SK-N-SH (cell line): ENCODE results near the gene MCUB. TPM values are rescaled to one million over a fixed set of nuclear protein-coding genes. Genes with fewer than 3 reads are reported as not detected.

ENCODE experiments used
- CTCF ChIA-PET: fragments of 300-600, 350-600 bp; formaldehyde crosslinking; extraction: SDS; loops from one replicate; lab custom pipeline; 2021; lab: Yijun Ruan, JAX
- POLR2A ChIA-PET: fragments of 350-600 bp; sonication (Branson Sonifier 250); formaldehyde crosslinking; extraction: SDS; loops from one replicate; lab custom pipeline; 2020; ENCODE audit warnings: antibody characterized with exemption, inconsistent platforms; lab: Yijun Ruan, JAX
- DNase-seq: peaks from one replicate; pipeline ENCODE4 v3.0.0; 2012
- H2AFZ ChIP-seq: fragments of 200-600 bp; sonication (generic); 2 replicates; pipeline ENCODE4 v1.8.1; 2016; ENCODE audit warnings: antibody characterized with exemption, mild to moderate bottlenecking, low read depth
- H3F3A ChIP-seq: fragments of 200-600 bp; sonication (generic); replicated peaks from 2 replicates; pipeline ENCODE3; 2016; ENCODE audit warnings: antibody characterized with exemption, mild to moderate bottlenecking; ENCODE audit not compliant: insufficient read depth
- H3K27ac ChIP-seq, 2 experiments: fragments of 200-500 bp in 1 of 2; fragments of 200-600 bp in 1 of 2; sonication (Bioruptor generic) in 1 of 2; sonication (generic), shearing (Covaris generic) in 1 of 2; 2 replicates each; pipeline versions ENCODE4 v1.5.1 to v1.6.1; 2014 to 2016; ENCODE audit warnings: low read depth in 2 of 2, inconsistent platforms in 1 of 2, low read length in 1 of 2, mild to moderate bottlenecking in 1 of 2, mixed read lengths in 1 of 2
- H3K27me3 ChIP-seq: fragments of 200-600 bp; sonication (generic), shearing (Covaris generic); 2 replicates; pipeline ENCODE4 v1.6.1; 2016; ENCODE audit warnings: mixed run types; ENCODE audit not compliant: insufficient read depth
- H3K36me3 ChIP-seq, 2 experiments: fragments of 200-500 bp in 1 of 2; fragments of 200-600 bp in 1 of 2; sonication (Bioruptor generic) in 1 of 2; sonication (generic) in 1 of 2; replicated peaks in 1 of 2; 2 replicates each; pipeline versions ENCODE3 to v1.5.1; 2014 to 2016; ENCODE audit warnings: low read length in 1 of 2, mild to moderate bottlenecking in 1 of 2; ENCODE audit not compliant: insufficient read depth in 2 of 2, control insufficient read depth in 1 of 2
- H3K4me1 ChIP-seq, 2 experiments: fragments of 200-500 bp in 1 of 2; fragments of 200-600 bp in 1 of 2; sonication (Bioruptor generic) in 1 of 2; sonication (generic), shearing (Covaris generic) in 1 of 2; 2 replicates each; pipeline versions ENCODE4 v1.5.1 to v1.6.1; 2014 to 2016; ENCODE audit warnings: low read depth in 1 of 2, low read length in 1 of 2, mixed run types in 1 of 2; ENCODE audit not compliant: insufficient read depth in 2 of 2, control insufficient read depth in 1 of 2
- H3K4me2 ChIP-seq: fragments of 200-600 bp; sonication (generic), shearing (Covaris generic); 2 replicates; pipeline ENCODE4 v1.6.1; 2017; ENCODE audit warnings: mixed run types
- H3K4me3 ChIP-seq, 2 experiments: fragments of 200-500 bp in 1 of 2; fragments of 200-600 bp in 1 of 2; sonication (Bioruptor generic) in 1 of 2; sonication (generic), shearing (Covaris generic) in 1 of 2; 2 replicates each; pipeline versions ENCODE4 v1.5.1 to v1.8.1; 2014 to 2016; ENCODE audit warnings: low read depth in 2 of 2, inconsistent platforms in 1 of 2, low read length in 1 of 2, mild to moderate bottlenecking in 1 of 2, mixed read lengths in 1 of 2, moderate library complexity in 1 of 2
- H3K79me2 ChIP-seq: fragments of 200-600 bp; sonication (generic); 2 replicates; pipeline ENCODE4 v1.8.1; 2017; ENCODE audit warnings: mild to moderate bottlenecking; ENCODE audit not compliant: insufficient read depth
- H3K9ac ChIP-seq: fragments of 200-600 bp; sonication (generic); 2 replicates; pipeline ENCODE4 v1.6.1; 2017; ENCODE audit warnings: mixed run types
- H3K9me2 ChIP-seq: fragments of 200-600 bp; sonication (generic); 2 replicates; pipeline ENCODE4 v1.6.1; 2017; ENCODE audit warnings: mixed run types
- H3K9me3 ChIP-seq: fragments of 200-600 bp; sonication (generic); 2 replicates; pipeline ENCODE4 v1.6.1; 2017; ENCODE audit warnings: mixed run types, mild to moderate bottlenecking, moderate library complexity
- H4K20me1 ChIP-seq: fragments of 200-600 bp; sonication (generic); 2 replicates; pipeline ENCODE4 v1.6.1; 2017; ENCODE audit warnings: mild to moderate bottlenecking, mixed run types; ENCODE audit not compliant: insufficient read depth
- CTCF ChIP-seq: fragments of 200-600 bp; sonication (generic); IDR thresholded peaks from 2 replicates; pipeline ENCODE4 v1.6.1; 2017; ENCODE audit warnings: antibody characterized with exemption, mild to moderate bottlenecking, moderate library complexity
- ELF1 ChIP-seq: IDR thresholded peaks from 2 replicates; pipeline ENCODE4 v1.4.0; 2012
- GATA2 ChIP-seq: sonication (generic); formaldehyde crosslinking; IDR thresholded peaks from 2 replicates; pipeline ENCODE4 v1.5.0; 2020; ENCODE audit warnings: mild to moderate bottlenecking, missing genetic modification reagents
- MAX ChIP-seq: IDR thresholded peaks from 2 replicates; pipeline ENCODE4 v1.4.0; 2012; ENCODE audit warnings: low read depth
- NFIC ChIP-seq: IDR thresholded peaks from 2 replicates; pipeline ENCODE4 v1.4.0; 2012; ENCODE audit warnings: borderline replicate concordance
- PBX3 ChIP-seq: IDR thresholded peaks from 2 replicates; pipeline ENCODE4; 2012
- RAD21 ChIP-seq: IDR thresholded peaks from 2 replicates; pipeline ENCODE4 v1.6.1; 2012; ENCODE audit warnings: mild to moderate bottlenecking, low read length
- RCOR1 ChIP-seq: fragments of 150-350 bp; IDR thresholded peaks from 2 replicates; pipeline ENCODE4 v1.6.1; 2017; ENCODE audit warnings: antibody characterized with exemption, low read length
- RFX5 ChIP-seq: IDR thresholded peaks from 2 replicates; pipeline ENCODE4 v1.6.1; 2012; ENCODE audit warnings: mild to moderate bottlenecking, improper control_type of control experiment, low read length
- RXRA ChIP-seq: IDR thresholded peaks from 2 replicates; pipeline ENCODE4 v1.4.0; 2012; ENCODE audit warnings: low read depth, mild to moderate bottlenecking, borderline replicate concordance
- SIN3A ChIP-seq: IDR thresholded peaks from 2 replicates; pipeline ENCODE4 v1.6.1; 2012; ENCODE audit warnings: low read depth, mild to moderate bottlenecking, low read length, moderate library complexity, borderline replicate concordance
- SMC3 ChIP-seq: IDR thresholded peaks from 2 replicates; pipeline ENCODE4 v1.6.1; 2012; ENCODE audit warnings: low read depth, low read length, improper control_type of control experiment
- USF1 ChIP-seq: IDR thresholded peaks from 2 replicates; pipeline ENCODE4 v1.4.0; 2012; ENCODE audit warnings: low read depth, borderline replicate concordance
- USF2 ChIP-seq: fragments of 150-350 bp; IDR thresholded peaks from 2 replicates; pipeline ENCODE4 v1.6.1; 2017; ENCODE audit warnings: antibody characterized with exemption, low read length, low read depth, borderline replicate concordance
- YY1 ChIP-seq: IDR thresholded peaks from 2 replicates; pipeline ENCODE4 v1.4.0; 2012; ENCODE audit warnings: low read depth, mild to moderate bottlenecking
- ZBTB33 ChIP-seq: IDR thresholded peaks from 2 replicates; pipeline ENCODE4 v1.4.0; 2012; ENCODE audit warnings: low read depth, borderline replicate concordance
- WGBS: methylation state at CpG from one replicate; pipeline ENCODE4 v1.1.6; 2017; ENCODE audit warnings: low lambda C conversion rate; 5-methylcytosine and 5-hydroxymethylcytosine counted together
- polyA plus RNA-seq, 3 experiments: library from polyadenylated mRNA; depleted of rRNA; stranded (reverse); fragments of >200 nt; gene quantifications; 2 replicates each; pipeline ENCODE4 v1.2.3, GENCODE V29; 2012

The MCUB gene
- polyA plus RNA-seq, 1 of the 3 experiments (the other 2 are of a cell fraction) = 39.3 TPM

- POLR2A ChIA-PET = no interaction called here
- peaks cover 7% of the 10 kb centered on the region in 2 experiments; a peak in 2 of 4 replicates for H3K4me1 ChIP-seq
These were observed 2.6 kb downstream of the MCUB start for GRCh38 chr4:109562457-109563239.

GRCh38 chr4:109571494-109571893, 11.4 kb downstream of the MCUB start:
- H3K27me3 ChIP-seq = no peaks in the 10 kb centered on the region
- no peak overlapping the region for H3K4me3 ChIP-seq
- WGBS = 86% methylated on average over 3 of the region's 3 CpGs
- H4K20me1 ChIP-seq = no peaks in the 10 kb centered on the region
- no peak overlapping the region for H3K9ac ChIP-seq
- ChIA-PET POLR2A (no interaction called here), CTCF (no interaction called here)
- no peaks in the 10 kb centered on the region for H3F3A ChIP-seq
- H3K9me2 ChIP-seq = no peaks in the 10 kb centered on the region
- TF ChIP-seq SIN3A (no peak), RCOR1 (no peak), GATA2 (CRISPR knock-in tag) (no peak), NFIC (no peak), RFX5 (no peak), RAD21 (no peak), MAX (no peak), ZBTB33 (no peak), YY1 (no peak), ELF1 (no peak), SMC3 (no peak), CTCF (no peak), USF2 (no peak), RXRA (no peak)
- H3K36me3 ChIP-seq = no peaks in the 10 kb centered on the region
- H3K4me1 ChIP-seq = no peaks in the 10 kb centered on the region; a peak in 1 of 4 replicates
- no peak overlapping the region for H3K4me2 ChIP-seq
- no peak overlapping the region for H2AFZ ChIP-seq
- H3K79me2 ChIP-seq = peaks cover 3% of the 10 kb centered on the region; the same call in 1 of the 2 replicates
- no peak for DNase-seq
- no peak overlapping the region for H3K27ac ChIP-seq
- H3K9me3 ChIP-seq = no peaks in the 10 kb centered on the region

More at GRCh38 chr4:109562457-109563239, 2.6 kb downstream of the MCUB start:
- Histone ChIP-seq H3K27me3 (no peaks in the 10 kb centered on the region), H3K79me2 (peaks cover 35% of the 10 kb centered on the region), H3K9ac (no peak overlapping the region), H4K20me1 (no peaks in the 10 kb centered on the region), H3K4me2 (no peak overlapping the region), H3K4me3 (no peak overlapping the region), H3K9me2 (no peaks in the 10 kb centered on the region), H3F3A (peaks cover 14% of the 10 kb centered on the region), H3K9me3 (no peaks in the 10 kb centered on the region), H3K36me3 (no peaks in the 10 kb centered on the region), H2AFZ (no peak overlapping the region), H3K27ac (no peak overlapping the region)
- no peak for DNase-seq
- CTCF ChIA-PET = interaction anchor here (1.7 kb wide), 1 partner anchor 130 kb away, joined by 7 read pairs; the partner anchor contains the start of gene SEC24B
- WGBS = 95% methylated on average over 6 of the region's 6 CpGs
- TF ChIP-seq PBX3 = no peak
- TF ChIP-seq USF1 = no peak
- no peak for TF ChIP-seq RFX5
